ENCODE measurements around the gene SYPL1. TPM values are rescaled to one million over a fixed set of nuclear protein-coding genes. Genes with fewer than 3 reads are reported as not detected.
A peak's percentile ranks its signal among the peaks of the same experiment; 100 is the strongest.

Gene SYPL1
- total and polyA plus RNA-seq, 9 of the 15 experiments (the other 6 are each of a cell fraction or from before 2014, with no cell fraction given) = 23.8 to 214 (median 70.2) TPM

GRCh38 chr7:106056513-106057203 lies 55.5 kb downstream of the SYPL1 start (continued):
- TF ChIP-seq ZFP91 (CRISPR knock-in tag; IDR thresholded peaks at IDR 0.05) (no peak), JUND (IDR thresholded peaks at IDR 0.05; ENCODE audit: borderline replicate concordance, low read depth, low read length) (peak; percentile 67), JUND (tag; IDR thresholded peaks at IDR 0.05; ENCODE audit: borderline replicate concordance, low read depth, low read length) (no peak; the same call in 2 of the 3 replicates), ARID2 (IDR thresholded peaks at IDR 0.05) (peak; percentile 89), NFIC (IDR thresholded peaks at IDR 0.05) (no peak), ETV1 (tag; conservative IDR thresholded peaks at IDR 0.05; ENCODE audit: low read depth) (no peak), MLX (CRISPR knock-in tag; conservative IDR thresholded peaks at IDR 0.05) (no peak), GABPB1 (CRISPR knock-in tag; IDR thresholded peaks at IDR 0.05) (peak; percentile 50; the same call in 1 of the 2 replicates), KDM4B (IDR thresholded peaks at IDR 0.05; ENCODE audit: borderline replicate concordance in 2 of 2, low read depth in 1 of 2) (peak in 1 of 2 experiments; percentile 25; a peak in 1 of 4 replicates), PRPF4 (IDR thresholded peaks at IDR 0.05; ENCODE audit: insufficient read depth, low read depth, low read length, poor library complexity, severe bottlenecking) (no peak), ESRRA (IDR thresholded peaks at IDR 0.05; ENCODE audit: borderline replicate concordance, low read depth) (peak; percentile 26; the same call in 1 of the 2 replicates), ARID4B (CRISPR knock-in tag; IDR thresholded peaks at IDR 0.05) (no peak), HNRNPLL (IDR thresholded peaks at IDR 0.05; ENCODE audit: low read depth, low read length, poor library complexity, severe bottlenecking) (no peak), AFF4 (CRISPR knock-in tag; IDR thresholded peaks at IDR 0.05) (0 out of 2 replicates have a peak, but pooled peaks have one; percentile 50), HCFC1 (IDR thresholded peaks at IDR 0.05; ENCODE audit: low read depth, low read length) (peak; percentile 31; the same call in 1 of the 2 replicates), PYGO2 (tag; IDR thresholded peaks at IDR 0.05) (no peak)

Data from K562 (cell line).